Hepatic stellate cell (primary cell): ENCODE data around the gene MRPS5.

Source experiments
- DNase-seq: peaks from one replicate; pipeline ENCODE4 v3.0.0; 2011; ENCODE audit warnings: low spot score

The MRPS5 gene

GRCh38 chr2:95059656-95060370 is 61.8 kb downstream of the MRPS5 start:
- DNase-seq, result no peak

GRCh38 chr2:95058989-95059641 is 62.5 kb downstream of the MRPS5 start:
- no peak for DNase-seq

GRCh38 chr2:95058466-95058988 is 63.1 kb downstream of the MRPS5 start:
- no peak for DNase-seq

- no peak for DNase-seq
Measured at GRCh38 chr2:95057535-95058370, 63.9 kb downstream of the MRPS5 start.

- no peak for DNase-seq
Measured at GRCh38 chr2:95056461-95057459, 64.8 kb downstream of the MRPS5 start.

- DNase-seq, result no peak
Measured at GRCh38 chr2:95056044-95056443, 65.6 kb downstream of the MRPS5 start.

GRCh38 chr2:95055262-95055661 is 66.3 kb downstream of the MRPS5 start:
- no peak for DNase-seq

- DNase-seq, result no peak
Measured at GRCh38 chr2:95054016-95054415, 67.6 kb downstream of the MRPS5 start.

- DNase-seq, result no peak
Measured at GRCh38 chr2:95053543-95053942, 68.1 kb downstream of the MRPS5 start.

GRCh38 chr2:95052804-95053479 is 68.7 kb downstream of the MRPS5 start:
- no peak for DNase-seq

GRCh38 chr2:95052307-95052706 is 69.3 kb downstream of the MRPS5 start:
- DNase-seq, result no peak

GRCh38 chr2:95051626-95052025 is 70.0 kb downstream of the MRPS5 start:
- DNase-seq, result no peak

- no peak for DNase-seq
Measured at GRCh38 chr2:95050385-95051300, 71.0 kb downstream of the MRPS5 start.

GRCh38 chr2:95049961-95050360 is 71.6 kb downstream of the MRPS5 start:
- DNase-seq, result no peak

- DNase-seq, result no peak
Measured at GRCh38 chr2:95049683-95049955, 72.0 kb downstream of the MRPS5 start.

- no peak for DNase-seq
Measured at GRCh38 chr2:95048825-95049682, 72.6 kb downstream of the MRPS5 start.

GRCh38 chr2:95047629-95048510 is 73.7 kb downstream of the MRPS5 start:
- DNase-seq, result no peak
